HG03460 (cell line): ENCODE data around the gene LLGL2.
A peak's percentile ranks its signal among the peaks of the same experiment; 100 is the strongest.
"Not testable (repeated sequence)": the region's sequence is repeated elsewhere in the genome, so short reads cannot be mapped to it uniquely, and the experiment has no call there.

Experiments used
- ATAC-seq: cut with Tn5 transposase; IDR thresholded peaks from one replicate; pipeline ENCODE4 v1.9.1; 2021; ENCODE audit not compliant: unreplicated experiment

The LLGL2 gene

DNA sequence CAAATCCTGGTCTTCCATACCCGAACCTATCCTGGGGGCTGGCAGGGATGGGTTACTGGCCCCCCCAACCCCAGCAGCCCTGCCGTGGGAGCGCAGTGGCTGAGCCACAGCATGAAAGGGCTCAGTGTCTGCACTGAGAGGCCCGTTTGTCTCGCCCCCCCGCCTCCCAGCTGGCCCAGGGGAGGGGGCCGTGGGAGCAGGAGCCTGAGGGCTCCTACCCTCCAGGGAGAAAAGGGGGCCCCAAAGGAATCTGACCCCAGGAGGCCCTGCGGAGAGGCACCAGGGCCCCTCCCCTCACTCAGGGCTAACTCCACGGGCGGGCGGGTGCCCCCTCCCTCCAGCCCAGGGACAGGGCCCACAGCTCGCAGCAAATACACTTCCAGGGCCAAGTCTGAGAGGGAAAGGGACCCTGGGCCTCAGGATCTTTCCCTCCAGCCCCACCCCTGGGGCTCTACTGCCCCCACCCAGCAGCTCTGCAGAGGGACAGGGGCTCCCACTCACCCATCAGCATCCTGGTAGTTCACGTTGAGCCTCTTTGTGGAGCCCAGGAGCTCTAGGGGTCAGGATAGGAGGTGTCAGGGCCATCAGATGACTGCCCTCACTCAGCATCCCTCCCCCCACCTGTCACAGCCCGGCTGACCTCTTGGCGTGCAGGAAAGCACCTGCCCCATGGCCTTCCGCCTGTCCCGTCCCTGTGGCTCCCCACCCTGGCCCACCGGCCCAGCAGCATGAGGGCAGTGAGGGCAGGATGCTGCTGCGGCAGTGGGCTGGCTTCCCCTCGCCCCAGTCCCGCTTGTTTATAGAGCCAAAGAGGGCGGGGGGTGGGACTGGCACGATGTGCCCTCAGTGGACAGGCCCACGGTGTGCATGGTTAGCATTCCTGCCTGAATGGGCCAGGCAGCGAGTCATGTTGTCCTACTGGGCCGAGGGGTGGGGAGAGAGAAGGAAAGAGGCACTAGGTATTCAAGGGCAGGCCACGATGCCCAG, 17.5 kb upstream of the LLGL2 start:
- no peak for ATAC-seq

DNA sequence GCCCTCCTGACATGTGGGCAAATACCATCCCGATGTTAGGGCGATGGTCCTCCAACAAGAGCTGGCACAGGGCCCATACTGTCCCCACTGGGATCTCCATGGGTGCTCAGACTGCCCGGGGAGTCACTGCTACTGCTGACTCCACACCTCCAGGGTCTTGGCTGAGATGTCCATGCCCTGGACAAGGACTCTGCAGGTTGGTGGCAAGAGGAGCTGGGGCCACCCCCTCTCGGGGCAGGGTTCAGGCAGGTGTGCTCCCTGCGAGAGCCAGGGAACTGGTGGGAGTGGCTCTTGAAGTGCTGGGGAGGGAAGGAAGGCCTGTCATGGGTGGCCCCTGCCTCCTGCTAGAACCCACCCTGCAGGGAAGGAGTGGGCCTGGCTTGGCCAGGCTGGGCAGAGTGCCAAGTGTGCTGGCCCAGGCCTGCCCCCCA, 16.6 kb upstream of the LLGL2 start:
- ATAC-seq = no peak

DNA sequence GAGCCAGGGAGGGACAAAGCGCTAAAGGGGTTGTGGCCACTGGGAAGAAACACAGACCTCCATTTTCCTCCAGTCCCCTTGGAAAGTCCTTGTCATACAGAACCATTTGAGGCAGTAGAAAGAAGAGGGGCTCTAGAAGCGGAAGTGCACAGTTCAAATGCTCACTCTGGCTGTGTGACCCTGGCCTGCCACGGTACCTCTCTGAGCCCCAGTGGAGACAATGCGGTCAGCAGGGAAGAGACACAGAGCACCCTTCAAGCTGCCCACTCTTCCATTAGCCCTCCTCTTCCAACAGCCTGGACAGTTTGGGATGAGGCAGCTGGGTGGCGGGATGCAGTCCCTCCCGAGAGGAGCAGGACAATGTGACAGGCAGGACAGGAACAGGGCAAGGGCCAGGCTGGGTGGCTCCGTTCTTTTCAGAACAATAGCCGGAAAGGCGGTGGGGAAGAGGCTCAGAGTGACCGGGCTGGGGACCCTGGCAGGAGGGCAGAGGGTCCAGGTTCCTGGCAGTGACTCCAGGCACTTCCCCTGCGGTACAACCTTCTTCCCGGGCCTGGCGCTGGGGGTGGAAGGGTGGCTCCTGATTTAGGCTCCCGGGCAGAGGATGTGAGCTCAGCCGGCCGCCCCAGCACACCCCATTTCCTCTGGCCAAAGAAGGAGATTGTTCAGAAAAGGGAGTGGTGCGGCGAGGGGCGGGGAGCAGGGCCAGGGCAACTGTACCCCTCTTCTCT, 15.8 kb upstream of the LLGL2 start:
- ATAC-seq = no peak

DNA sequence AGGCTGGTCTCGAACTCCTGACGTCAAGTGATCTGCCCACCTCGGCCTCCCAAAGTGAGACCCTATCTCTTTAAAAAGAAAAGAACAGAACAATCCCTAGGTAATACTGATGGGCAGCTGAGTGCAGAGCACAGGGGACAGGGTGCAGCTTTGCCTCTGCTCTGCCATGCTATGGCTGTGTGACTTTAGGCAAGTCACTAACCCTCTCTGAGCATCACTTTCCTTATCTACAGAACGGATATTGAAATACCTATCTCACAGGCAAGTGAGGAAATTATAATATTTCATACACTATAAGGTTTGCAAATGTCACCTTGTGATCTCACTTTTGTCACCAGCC, 14.3 kb upstream of the LLGL2 start:
- ATAC-seq = no peak

DNA sequence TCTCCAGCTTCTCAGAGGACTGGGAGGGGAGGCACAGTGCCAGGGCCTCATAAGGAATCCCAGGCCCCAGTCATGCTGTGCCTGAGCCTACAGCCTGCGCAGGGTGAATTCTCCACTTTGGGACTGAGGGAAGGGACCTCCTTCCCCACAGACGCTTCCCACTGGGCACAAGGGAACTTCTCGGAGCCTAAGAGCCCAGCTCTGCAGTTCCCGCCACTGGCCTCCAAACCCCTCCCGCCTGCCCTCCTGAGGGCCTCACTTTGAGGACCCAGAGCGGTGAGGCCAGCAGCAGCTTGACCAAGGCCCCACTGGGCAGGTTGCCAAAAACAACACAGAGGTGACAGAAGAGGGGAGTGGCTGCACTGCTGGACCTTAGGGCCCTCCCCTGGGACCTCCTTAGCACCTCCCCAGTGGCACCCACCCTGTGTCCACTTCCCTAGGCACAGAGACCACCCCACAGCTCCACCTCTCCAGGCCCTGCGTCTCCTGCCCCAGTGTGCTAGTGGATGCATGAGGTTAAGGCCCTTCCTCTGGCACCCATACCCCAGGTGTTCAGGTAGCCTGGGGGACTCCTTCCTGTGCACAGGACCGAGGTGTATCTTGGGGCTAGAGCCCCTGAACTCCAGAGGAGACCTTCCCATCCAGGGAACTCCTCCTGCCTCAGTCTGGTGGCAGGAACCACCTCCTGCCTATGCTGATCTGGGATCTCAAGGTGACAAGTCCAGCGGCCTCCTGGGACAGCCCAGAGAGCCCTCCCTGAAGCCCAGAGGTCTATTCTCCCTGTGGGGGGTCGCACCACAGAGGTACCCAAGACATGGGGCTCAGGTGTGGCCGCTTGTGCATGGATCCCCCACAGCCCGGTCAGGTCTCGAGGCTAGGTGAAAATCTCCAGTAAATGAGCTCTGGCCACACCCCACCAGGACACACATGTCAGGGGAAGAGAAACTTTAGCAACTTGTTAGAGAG, 13.6 kb upstream of the LLGL2 start:
- ATAC-seq = no peak

DNA sequence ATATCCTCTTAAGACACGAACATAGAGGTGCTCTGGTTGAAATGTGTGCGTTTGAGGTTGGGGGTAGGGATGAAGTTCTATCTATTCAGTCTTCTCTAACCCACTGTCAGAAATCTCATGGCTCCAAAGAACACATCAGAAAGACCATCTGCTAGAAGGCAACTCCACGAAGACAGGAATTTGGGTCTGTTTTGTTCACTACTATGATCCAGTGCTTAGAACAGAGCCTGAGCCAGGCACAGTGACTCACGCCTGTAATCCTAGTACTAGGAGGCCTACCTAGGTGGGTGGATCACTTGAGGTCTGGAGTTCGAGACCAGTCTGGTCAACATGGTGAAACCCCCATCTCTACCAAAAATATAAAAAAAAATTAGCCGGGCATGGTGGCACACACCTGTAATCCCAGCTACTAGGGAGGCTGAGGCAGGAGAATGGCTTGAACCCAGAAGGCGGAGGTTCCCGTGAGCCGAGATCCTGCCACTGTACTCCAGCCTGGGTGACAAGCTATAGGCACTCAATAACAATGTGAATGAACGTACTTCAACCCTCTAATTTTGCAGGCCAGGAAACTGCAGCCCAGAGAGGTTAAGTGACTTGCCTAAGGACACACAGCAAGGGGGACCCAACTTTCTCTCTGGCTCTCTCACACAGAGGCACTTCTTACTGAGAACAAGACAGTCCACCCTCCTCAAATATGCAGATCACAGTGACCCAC, 12.4 kb upstream of the LLGL2 start:
- no peak for ATAC-seq

DNA sequence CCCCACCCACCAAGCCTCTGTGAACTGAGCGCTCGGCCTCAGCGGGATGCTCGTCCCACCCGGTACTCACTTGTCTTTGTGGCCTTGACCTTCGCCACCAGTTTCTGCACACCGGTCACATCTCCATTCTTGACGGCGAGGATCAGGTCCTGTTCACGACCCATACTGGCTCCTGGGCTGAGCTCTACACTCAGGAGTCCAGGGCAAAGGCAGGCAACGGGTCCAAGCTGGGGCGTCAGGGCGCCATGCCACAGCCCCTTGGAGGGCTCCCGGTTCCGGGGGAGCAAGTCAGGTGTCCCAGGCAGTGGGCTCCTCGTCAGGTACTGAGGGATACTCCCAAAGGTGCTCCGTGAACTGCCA, 11.9 kb upstream of the LLGL2 start:
- no peak for ATAC-seq

DNA sequence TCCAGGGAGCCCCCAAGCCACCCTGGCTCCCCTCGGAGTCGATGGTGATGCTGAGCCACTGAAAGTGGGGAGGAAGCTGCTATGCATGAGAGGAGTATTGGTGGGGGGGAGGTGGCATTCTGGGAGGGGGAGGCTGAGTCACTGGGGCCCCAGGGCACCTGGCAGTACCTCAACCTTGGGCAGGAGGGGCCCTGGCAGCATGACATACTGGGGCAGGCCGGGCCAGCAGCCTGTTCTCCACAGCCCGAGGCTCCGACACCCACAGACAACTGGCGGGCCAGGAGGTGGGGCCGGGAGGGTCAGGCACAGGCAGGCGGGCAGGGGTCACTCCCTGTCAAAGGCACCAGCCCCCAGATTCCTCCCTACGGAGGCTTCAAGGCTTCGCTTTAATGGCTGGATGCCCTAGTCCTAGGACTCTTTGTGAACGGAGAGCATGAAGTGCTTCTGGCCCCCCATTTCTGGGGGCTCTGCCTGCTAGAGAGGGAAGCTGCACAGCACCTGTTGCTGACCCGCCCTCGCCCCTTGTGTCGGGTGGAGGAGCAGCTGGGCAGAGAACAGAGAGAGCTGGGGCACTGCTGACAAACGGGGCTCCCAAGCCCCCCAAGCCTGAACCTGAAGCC, 11.1 kb upstream of the LLGL2 start:
- ATAC-seq = no peak

DNA sequence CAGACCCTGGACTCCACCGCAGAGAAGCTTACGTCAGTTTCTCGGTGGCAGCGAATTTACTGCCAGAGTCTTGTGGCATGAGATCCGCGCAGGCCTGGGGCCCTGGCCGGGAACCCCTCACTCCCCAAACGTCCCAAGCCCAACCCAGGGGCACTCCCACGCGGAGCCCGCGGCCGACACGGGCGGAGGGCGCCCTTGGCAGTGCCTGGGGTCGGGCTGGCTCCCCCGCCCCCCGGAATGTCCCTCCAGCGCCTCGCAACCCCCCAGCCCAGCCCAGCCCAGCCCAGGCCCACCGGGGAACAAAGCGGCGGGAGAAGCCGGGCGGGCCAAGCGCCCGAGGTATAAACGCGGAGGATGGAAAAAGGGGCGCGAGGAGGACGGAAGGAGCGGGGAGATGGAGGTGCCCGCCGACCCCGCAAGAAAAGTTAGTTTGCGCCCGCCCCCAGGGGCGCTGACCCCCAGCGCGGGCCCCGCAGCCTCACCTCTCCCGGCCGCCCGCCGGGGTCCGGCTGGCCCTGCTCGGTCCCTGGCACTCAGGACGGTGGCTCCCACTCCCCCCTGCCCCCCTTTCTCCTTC, 10.5 kb upstream of the LLGL2 start:
- ATAC-seq = no peak

DNA sequence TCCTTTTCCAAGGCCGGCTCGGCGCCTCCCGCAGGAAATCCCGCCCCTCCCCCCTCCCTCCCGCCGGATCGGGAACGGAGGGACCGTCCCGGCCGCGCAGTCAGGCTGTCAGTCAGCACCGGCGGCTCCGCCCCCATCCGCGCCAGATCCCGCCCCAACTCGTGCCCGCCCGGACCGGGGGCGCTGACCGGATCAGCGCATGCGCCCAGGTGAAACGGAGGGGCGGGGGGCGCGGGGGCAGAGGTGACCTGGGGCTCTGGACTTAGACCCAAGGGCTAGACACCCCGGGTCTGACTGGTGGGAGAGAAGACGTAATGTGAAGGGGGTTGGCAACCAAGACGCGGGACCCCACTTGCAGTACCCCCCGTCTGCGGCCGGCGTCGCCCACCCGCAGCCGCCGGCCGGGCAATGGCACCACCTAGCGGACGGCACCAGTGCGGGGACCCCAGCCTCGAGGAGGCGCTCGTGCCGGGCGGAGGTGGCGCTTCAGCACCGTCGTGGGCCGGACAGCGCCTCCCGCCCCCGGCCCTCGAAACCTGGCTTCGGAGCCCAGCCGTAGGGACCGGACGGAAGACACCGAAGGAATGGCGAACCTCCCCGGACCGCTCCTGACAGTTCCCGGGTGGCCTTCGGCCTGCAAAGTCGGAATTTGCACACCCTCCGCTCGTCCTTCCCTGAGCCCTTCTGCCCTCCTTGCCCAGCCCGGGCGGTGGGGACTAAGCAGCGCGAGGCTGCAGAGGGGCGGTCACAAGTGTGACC, 9.8 kb upstream of the LLGL2 start, which contains the start of gene CASKIN2:
TSS of gene CASKIN2 (minus strand) at position 42 of the 759 bp plus-strand sequence. CDS start 1,733 bp downstream, outside the sequence.
- ATAC-seq = peak; percentile 32

DNA sequence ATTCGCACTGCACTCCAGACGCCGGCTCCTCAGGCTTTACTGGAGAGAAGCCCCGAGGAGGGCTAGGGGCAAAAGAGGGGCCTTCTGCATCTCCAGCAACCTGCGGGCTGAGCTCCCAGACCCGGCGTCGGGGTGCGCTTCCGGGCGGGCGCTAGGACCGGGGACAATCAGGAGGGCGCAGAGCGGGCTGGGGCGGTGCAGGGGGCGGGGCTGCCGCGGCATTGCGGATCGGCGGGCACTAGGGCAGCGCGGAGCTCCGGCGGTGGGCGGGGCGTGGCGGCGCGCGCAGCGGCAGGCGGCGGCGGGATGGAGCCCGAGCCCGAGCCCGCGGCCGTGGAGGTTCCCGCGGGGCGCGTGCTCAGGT, 9.3 kb upstream of the LLGL2 start, which contains the start of gene TSEN54:
TSS of gene TSEN54 (plus strand) at position 274 of the 364 bp plus-strand sequence. CDS start at position 307, 33 bp downstream.
- peak; percentile 63 for ATAC-seq

DNA sequence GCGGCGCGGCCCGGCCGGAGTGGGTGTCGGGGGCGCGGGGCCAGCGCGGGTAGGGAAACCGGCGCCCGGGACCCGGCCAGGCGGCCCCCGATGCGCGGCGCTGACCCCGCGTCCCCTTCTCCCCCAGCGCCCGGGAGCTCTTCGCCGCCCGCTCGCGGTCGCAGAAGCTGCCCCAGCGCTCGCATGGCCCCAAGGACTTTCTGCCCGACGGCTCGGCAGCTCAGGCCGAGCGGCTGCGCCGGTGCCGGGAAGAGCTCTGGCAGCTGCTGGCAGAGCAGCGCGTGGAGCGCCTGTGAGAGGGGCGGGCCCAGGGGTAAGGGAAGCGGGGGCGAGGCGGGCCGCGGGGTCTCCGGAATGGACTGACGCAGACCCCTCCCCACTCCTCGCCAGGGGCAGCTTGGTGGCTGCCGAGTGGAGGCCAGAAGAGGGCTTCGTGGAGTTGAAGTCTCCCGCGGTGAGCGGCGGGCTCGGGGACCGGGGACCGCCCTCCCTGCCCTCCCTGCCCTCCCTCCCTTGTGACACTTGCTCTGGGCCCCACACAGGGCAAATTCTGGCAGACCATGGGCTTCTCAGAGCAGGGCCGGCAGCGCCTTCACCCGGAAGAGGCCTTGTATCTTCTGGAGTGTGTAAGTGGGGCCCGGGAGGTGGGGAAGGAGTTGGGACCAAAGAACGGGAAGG, 8.7 kb upstream of the LLGL2 start:
- ATAC-seq = peak; percentile 14

DNA sequence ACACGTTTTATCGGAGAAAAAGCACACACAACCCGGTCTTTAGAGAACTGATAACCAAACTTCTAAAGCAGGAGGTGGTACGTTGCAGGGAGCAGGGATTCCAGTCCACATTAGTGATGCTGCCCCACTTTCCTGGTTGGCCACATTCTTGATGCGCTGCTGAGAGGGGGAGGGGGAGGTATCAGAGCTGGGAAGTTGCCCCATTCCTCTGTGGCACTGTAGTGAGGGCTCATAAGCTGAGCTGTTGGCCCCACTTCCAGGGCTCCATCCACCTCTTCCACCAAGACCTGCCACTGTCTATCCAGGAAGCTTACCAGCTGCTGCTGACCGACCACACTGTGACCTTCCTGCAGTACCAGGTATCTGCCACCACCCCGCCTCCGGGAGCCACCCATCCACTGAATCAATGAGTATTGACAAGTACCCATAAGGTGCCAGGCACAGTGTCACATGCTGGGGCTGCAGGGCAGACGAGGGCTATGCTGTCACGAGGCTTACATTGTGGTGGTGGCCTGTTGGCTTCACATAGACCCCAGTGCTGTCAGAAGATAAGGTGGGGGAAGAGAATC, 8.1 kb upstream of the LLGL2 start:
- no peak for ATAC-seq

DNA sequence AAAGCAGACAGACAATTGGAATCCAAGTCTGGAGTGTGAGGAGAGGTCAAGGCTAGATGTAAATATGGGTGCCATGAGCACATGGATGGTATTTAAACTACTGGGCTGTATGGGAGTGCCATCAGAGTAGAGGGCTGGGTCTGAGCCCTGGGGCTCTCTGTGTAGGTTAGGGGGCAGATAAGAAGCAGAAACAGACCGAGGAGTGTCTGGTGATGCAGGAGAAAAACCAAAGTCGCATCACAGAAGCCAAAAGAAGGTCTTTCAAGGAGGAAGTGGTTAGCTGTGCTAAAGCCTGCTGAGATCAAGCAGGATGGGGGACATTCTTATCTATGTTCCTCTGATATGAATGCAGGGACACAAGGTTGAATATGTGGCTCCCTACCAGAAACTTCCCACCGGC, 7.3 kb upstream of the LLGL2 start:
- no peak for ATAC-seq

DNA sequence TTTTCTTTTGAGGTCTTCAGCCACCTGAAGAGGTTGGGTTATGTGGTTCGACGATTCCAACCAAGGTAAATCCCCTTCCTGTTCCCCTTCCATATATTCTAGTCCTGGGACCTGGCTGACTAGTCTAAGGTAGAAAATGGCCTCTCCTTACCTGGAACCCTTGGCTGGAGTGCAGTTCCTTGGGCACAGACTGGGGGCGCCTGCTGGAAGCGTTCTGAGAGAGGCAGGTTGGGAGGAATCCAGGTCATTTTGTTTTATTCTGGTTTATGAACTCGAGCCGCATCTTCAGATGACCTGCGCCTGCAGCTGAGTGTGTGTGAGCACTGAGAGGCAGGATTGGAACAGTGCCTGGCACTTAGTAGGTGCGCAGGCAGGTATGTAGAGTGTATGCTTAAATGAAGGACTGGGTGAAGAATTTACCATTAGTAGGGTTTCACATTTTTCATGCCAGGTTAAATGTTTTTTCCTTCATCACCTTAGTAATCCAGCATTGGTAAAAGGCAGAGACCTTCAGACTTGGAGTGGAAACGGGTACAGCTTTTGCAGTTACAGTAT, 6.4 kb upstream of the LLGL2 start:
- no peak for ATAC-seq

DNA sequence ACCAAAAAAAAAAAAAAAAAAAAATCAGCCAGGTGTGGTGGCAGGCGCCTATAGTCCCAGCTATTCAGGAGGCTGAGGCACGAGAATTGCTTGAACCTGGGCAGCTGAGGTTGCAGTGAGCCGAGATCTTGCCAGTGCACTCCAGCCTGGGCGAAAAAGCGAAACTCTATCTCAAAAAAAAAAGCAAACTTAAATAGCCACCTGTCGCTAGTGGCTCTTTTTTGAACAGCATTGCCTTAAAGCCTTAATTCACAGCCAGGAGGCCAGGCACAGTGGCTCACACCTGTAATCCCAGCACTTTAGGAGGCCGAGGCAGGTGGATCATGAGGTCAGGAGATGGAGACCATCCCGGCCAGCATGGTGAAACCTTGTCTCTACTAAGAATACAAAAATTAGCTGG, 5.1 kb upstream of the LLGL2 start:
- not testable (repeated sequence) for ATAC-seq

DNA sequence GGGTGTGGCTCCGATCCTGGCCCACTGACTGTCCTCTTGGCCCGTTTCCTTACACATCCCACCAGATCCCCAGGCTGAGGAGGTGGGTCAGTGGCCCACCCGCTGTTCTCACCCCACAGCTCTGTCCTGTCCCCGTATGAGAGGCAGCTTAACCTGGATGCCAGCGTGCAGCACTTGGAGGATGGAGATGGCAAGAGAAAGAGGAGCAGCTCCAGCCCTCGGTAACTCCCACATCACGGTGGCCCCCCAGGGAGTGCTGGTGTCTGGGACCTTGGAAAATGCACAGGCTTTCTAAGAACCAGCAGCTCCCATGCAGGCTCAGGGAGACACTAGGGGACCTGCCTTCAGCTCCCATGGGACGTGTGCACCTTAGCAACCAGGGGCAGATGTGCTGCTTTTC, 4.2 kb upstream of the LLGL2 start:
- no peak for ATAC-seq
